ENCODE data around the gene WNT7B. TPM values are rescaled to one million over a fixed set of nuclear protein-coding genes. Genes with fewer than 3 reads are reported as not detected.

WNT7B gene
- total RNA-seq, 3 donors from 2014 or later (not counting 1 experiment from before 2014, with no cell fraction given) = not detected

DNA sequence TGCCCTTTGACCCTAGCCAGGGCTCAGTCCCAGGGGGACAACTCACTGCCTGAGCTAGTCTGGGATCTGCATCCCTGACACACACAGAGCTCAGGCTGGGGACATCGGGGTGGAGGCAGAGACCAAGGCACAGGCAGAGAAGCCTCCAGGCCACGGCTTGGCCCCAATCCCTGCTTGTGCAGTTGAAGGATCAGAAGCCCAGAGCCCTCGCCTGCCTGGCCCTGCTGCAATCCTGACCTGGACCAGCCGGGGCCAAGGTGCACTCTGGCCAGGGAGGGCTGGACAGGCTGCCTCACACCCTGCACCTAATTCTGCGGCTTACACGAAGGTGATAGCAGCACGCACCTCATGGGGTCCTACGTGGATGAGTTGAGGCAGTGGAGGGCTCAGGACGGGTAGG, 34.6 kb downstream of the WNT7B start:
- Mint-ChIP-seq H3K36me3 (no peaks in the 10 kb centered on the region), H3K27ac (no peak overlapping the region), H3K4me1 (no peaks in the 10 kb centered on the region), H3K4me3 (no peak overlapping the region), H3K27me3 (ENCODE audit: low read depth in 2 of 2) (peaks cover 0 to 3% of the 10 kb centered on the region in 2 donors), H3K9me3 (no peaks in the 10 kb centered on the region)
- DNase-seq = no peak
- no peak for ATAC-seq
- Histone ChIP-seq H3K36me3 (ENCODE audit: control insufficient read depth, insufficient read depth, low read length) (no peaks in the 10 kb centered on the region), H3K4me1 (ENCODE audit: control insufficient read depth, insufficient read depth, low read length) (no peaks in the 10 kb centered on the region), H3K27me3 (ENCODE audit: control insufficient read depth, insufficient read depth, low read length) (no peaks in the 10 kb centered on the region), H3K4me3 (ENCODE audit: low read length) (no peak overlapping the region), H3K9me3 (ENCODE audit: control insufficient read depth, insufficient read depth, low read length) (no peaks in the 10 kb centered on the region), H3K27ac (ENCODE audit: low read length) (no peak overlapping the region)
- 96% methylated on average over 8 of the region's 9 CpGs for WGBS (ENCODE audit: insufficient coverage)
- TF ChIP-seq, protein P1, sequence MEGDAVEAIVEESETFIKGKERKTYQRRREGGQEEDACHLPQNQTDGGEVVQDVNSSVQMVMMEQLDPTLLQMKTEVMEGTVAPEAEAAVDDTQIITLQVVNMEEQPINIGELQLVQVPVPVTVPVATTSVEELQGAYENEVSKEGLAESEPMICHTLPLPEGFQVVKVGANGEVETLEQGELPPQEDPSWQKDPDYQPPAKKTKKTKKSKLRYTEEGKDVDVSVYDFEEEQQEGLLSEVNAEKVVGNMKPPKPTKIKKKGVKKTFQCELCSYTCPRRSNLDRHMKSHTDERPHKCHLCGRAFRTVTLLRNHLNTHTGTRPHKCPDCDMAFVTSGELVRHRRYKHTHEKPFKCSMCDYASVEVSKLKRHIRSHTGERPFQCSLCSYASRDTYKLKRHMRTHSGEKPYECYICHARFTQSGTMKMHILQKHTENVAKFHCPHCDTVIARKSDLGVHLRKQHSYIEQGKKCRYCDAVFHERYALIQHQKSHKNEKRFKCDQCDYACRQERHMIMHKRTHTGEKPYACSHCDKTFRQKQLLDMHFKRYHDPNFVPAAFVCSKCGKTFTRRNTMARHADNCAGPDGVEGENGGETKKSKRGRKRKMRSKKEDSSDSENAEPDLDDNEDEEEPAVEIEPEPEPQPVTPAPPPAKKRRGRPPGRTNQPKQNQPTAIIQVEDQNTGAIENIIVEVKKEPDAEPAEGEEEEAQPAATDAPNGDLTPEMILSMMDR (IDR thresholded peaks at IDR 0.05) = no peak
- intact Hi-C loops (cut with micrococcal nuclease) = no loop called here

DNA sequence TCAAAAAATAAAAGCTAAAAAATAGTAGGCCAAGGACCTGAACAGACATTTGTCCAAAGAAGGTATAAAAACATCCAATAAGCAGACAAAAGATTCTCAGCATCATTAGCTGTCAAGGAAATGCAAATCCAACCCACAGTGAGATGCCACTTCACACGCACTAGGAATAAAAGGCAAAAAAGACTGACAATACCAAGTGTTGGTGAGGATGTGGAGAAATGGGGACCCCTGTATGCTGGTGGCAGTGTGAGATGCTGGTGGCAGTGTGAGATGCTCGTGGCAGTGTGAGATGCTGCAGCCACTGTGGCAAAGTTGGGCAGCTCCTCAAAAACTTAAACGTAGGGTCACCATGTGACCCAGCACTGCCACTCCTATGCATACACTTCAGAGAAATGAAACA, 38.0 kb downstream of the WNT7B start:
- no peaks in the 10 kb centered on the region for H3K27me3 ChIP-seq (ENCODE audit: control insufficient read depth, insufficient read depth, low read length)
- H3K27ac ChIP-seq (ENCODE audit: low read length) = no peak overlapping the region
- H3K4me3 Mint-ChIP-seq = no peak overlapping the region
- no peaks in the 10 kb centered on the region for H3K9me3 ChIP-seq (ENCODE audit: control insufficient read depth, insufficient read depth, low read length)
- ATAC-seq (no peak), DNase-seq (no peak)
- TF ChIP-seq, protein P1 (IDR thresholded peaks at IDR 0.05) = no peak
- H3K36me3 Mint-ChIP-seq = no peaks in the 10 kb centered on the region
- H3K36me3 ChIP-seq (ENCODE audit: control insufficient read depth, insufficient read depth, low read length) = no peaks in the 10 kb centered on the region
- intact Hi-C loops (cut with micrococcal nuclease) = no loop called here
- WGBS (ENCODE audit: insufficient coverage) = 81% methylated on average over 3 of the region's 3 CpGs
- H3K4me3 ChIP-seq (ENCODE audit: low read length) = no peak overlapping the region
- no peak overlapping the region for H3K27ac Mint-ChIP-seq
- H3K27me3 Mint-ChIP-seq (ENCODE audit: low read depth in 2 of 2) = peaks cover 1 to 5% of the 10 kb centered on the region in 2 donors
- H3K9me3 Mint-ChIP-seq = no peaks in the 10 kb centered on the region
- no peaks in the 10 kb centered on the region for H3K4me1 Mint-ChIP-seq
- no peaks in the 10 kb centered on the region for H3K4me1 ChIP-seq (ENCODE audit: control insufficient read depth, insufficient read depth, low read length)

DNA sequence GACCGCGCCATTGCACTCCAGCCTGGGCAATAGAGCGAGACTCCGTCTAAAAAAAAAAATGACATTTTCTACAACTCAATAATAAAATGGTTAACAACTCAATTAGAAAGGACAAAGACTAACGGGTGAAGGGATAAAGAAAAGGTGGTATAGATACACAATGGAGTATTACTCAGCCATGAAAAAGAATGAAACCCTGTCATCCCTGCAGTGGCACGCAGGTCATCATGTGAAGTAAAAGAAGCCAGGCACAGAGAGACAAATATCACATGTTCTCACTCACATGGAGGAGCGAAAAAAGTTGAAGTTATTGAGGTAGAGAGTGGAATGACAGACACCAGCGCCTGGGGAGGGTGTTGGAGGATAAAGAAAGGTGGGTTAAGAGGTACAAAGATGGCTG, 39.0 kb downstream of the WNT7B start:
- 74% methylated on average over 4 of the region's 8 CpGs for WGBS (ENCODE audit: insufficient coverage)
- TF ChIP-seq, protein P1 (IDR thresholded peaks at IDR 0.05) = no peak
- intact Hi-C loops (cut with micrococcal nuclease) = no loop called here
- ATAC-seq (no peak), DNase-seq (no peak)
- H3K4me1 Mint-ChIP-seq = no peaks in the 10 kb centered on the region
- H3K27me3 Mint-ChIP-seq (ENCODE audit: low read depth in 2 of 2) = peaks cover 8 to 11% of the 10 kb centered on the region in 2 donors
- no peak overlapping the region for H3K27ac Mint-ChIP-seq
- no peaks in the 10 kb centered on the region for H3K9me3 Mint-ChIP-seq
- no peaks in the 10 kb centered on the region for H3K4me1 ChIP-seq (ENCODE audit: control insufficient read depth, insufficient read depth, low read length)
- no peak overlapping the region for H3K4me3 ChIP-seq (ENCODE audit: low read length)
- H3K4me3 Mint-ChIP-seq = no peak overlapping the region
- H3K36me3 Mint-ChIP-seq = no peaks in the 10 kb centered on the region
- no peaks in the 10 kb centered on the region for H3K9me3 ChIP-seq (ENCODE audit: control insufficient read depth, insufficient read depth, low read length)
- no peak overlapping the region for H3K27ac ChIP-seq (ENCODE audit: low read length)
- H3K27me3 ChIP-seq (ENCODE audit: control insufficient read depth, insufficient read depth, low read length) = no peaks in the 10 kb centered on the region
- H3K36me3 ChIP-seq (ENCODE audit: control insufficient read depth, insufficient read depth, low read length) = no peaks in the 10 kb centered on the region

DNA sequence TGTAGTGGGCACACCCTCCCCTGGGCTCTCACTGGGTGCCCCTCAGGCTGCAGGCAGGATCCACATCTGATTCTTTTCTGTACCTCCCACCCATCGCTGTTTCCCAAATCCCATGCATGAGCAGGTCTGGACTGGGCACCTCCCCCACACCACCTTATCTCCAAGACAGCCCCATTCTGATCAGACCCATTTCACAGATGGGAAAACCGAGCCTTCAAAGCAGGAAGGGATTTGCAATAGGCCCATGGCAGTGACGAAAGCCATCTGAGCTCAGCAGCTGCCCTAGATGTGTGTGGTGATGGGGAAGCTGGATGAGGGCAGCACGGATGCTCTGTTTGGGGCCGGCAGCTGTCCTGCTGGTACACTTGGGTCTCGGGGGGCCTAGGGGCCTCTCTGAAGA, 41.4 kb downstream of the WNT7B start:
- TF ChIP-seq, protein P1 (IDR thresholded peaks at IDR 0.05) = no peak
- Mint-ChIP-seq H3K36me3 (no peaks in the 10 kb centered on the region), H3K27me3 (ENCODE audit: low read depth in 2 of 2) (peaks cover 18 to 24% of the 10 kb centered on the region in 2 donors), H3K9me3 (no peaks in the 10 kb centered on the region), H3K4me3 (no peak overlapping the region), H3K27ac (no peak overlapping the region), H3K4me1 (no peaks in the 10 kb centered on the region)
- Histone ChIP-seq H3K27me3 (ENCODE audit: control insufficient read depth, insufficient read depth, low read length) (peaks cover under 1% of the 10 kb centered on the region), H3K4me3 (ENCODE audit: low read length) (no peak overlapping the region), H3K9me3 (ENCODE audit: control insufficient read depth, insufficient read depth, low read length) (no peaks in the 10 kb centered on the region), H3K4me1 (ENCODE audit: control insufficient read depth, insufficient read depth, low read length) (no peaks in the 10 kb centered on the region), H3K36me3 (ENCODE audit: control insufficient read depth, insufficient read depth, low read length) (no peaks in the 10 kb centered on the region), H3K27ac (ENCODE audit: low read length) (no peak overlapping the region)
- no peak for ATAC-seq
- DNase-seq = no peak
- 78% methylated on average over 6 of the region's 6 CpGs for WGBS (ENCODE audit: insufficient coverage)
- intact Hi-C loops (cut with micrococcal nuclease) = no loop called here
